Keratinocyte (primary cell): ENCODE data around the gene SOSTDC1. TPM values are rescaled to one million over a fixed set of nuclear protein-coding genes. Genes with fewer than 3 reads are reported as not detected.

Experiments used
- DNase-seq: peaks from one replicate; pipeline ENCODE4 v3.0.0-alpha.2; 2011; ENCODE audit warnings: low read depth, missing footprints, low spot score
- FAIRE-seq: peaks from 2 replicates; lab custom pipeline; 2011; peaks lifted over from hg19 to GRCh38; lab: Jason Lieb, UNC
- H2AFZ ChIP-seq: 2 replicates; pipeline ENCODE4 v1.6.0; 2012; ENCODE audit warnings: low read length, control low read depth, inconsistent platforms; ENCODE audit not compliant: control insufficient read depth
- H3K27ac ChIP-seq: 2 replicates; pipeline ENCODE4 v1.5.1; 2011; ENCODE audit warnings: low read length; ENCODE audit not compliant: control insufficient read depth, insufficient read depth
- H3K27me3 ChIP-seq: 3 replicates; pipeline ENCODE4 v1.6.0; 2011; ENCODE audit warnings: low read length; ENCODE audit not compliant: control insufficient read depth, insufficient read depth; ENCODE audit errors: extremely low read depth
- H3K36me3 ChIP-seq, 2 experiments: 2 replicates in 1 of 2; 3 replicates in 1 of 2; pipeline ENCODE4 v1.5.1; 2011; ENCODE audit warnings: low read length in 2 of 2, mild to moderate bottlenecking in 1 of 2; ENCODE audit not compliant: control insufficient read depth in 2 of 2, insufficient read depth in 2 of 2; ENCODE audit errors: extremely low read depth in 1 of 2
- H3K4me1 ChIP-seq: 3 replicates; pipeline ENCODE4 v1.5.1; 2011; ENCODE audit warnings: low read length; ENCODE audit not compliant: control insufficient read depth, insufficient read depth; ENCODE audit errors: extremely low read depth
- H3K4me2 ChIP-seq: 3 replicates; pipeline ENCODE4 v1.6.0; 2011; ENCODE audit warnings: low read depth, low read length; ENCODE audit not compliant: control insufficient read depth, insufficient read depth; ENCODE audit errors: extremely low read depth
- H3K4me3 ChIP-seq, 3 experiments: fragments of 200-600 bp in 1 of 3; sonication (generic) in 1 of 3; 2 replicates in 2 of 3; 3 replicates in 1 of 3; pipeline ENCODE4 v1.5.1; 2011 to 2016; ENCODE audit warnings: low read length in 3 of 3, mild to moderate bottlenecking in 3 of 3, control low read depth in 2 of 3, inconsistent platforms in 1 of 3, low read depth in 1 of 3, mixed read lengths in 1 of 3, mixed run types in 1 of 3, moderate library complexity in 1 of 3; ENCODE audit not compliant: control insufficient read depth in 2 of 3, insufficient read depth in 2 of 3; ENCODE audit errors: extremely low read depth in 1 of 3
- H3K79me2 ChIP-seq: 2 replicates; pipeline ENCODE4 v1.6.0; 2012; ENCODE audit warnings: low read length; ENCODE audit not compliant: control insufficient read depth, insufficient read depth
- H3K9ac ChIP-seq: 3 replicates; pipeline ENCODE4 v1.6.0; 2011; ENCODE audit warnings: low read length; ENCODE audit not compliant: control insufficient read depth, insufficient read depth; ENCODE audit errors: extremely low read depth
- H3K9me1 ChIP-seq: 3 replicates; pipeline ENCODE4 v1.6.0; 2011; ENCODE audit warnings: low read length; ENCODE audit not compliant: control insufficient read depth, insufficient read depth; ENCODE audit errors: extremely low read depth
- H3K9me3 ChIP-seq: 2 replicates; pipeline ENCODE4 v1.5.1; 2012; ENCODE audit warnings: low read depth, low read length; ENCODE audit not compliant: control insufficient read depth
- H4K20me1 ChIP-seq: 3 replicates; pipeline ENCODE4 v1.6.0; 2011; ENCODE audit warnings: low read length; ENCODE audit not compliant: control insufficient read depth, insufficient read depth; ENCODE audit errors: extremely low read depth
- EZH2 ChIP-seq: IDR thresholded peaks from one replicate; pipeline ENCODE4 v1.6.1; 2012; ENCODE audit warnings: inconsistent platforms, mild to moderate bottlenecking, low read length, moderate library complexity
- dilution Hi-C: fragments of 300-500 bp; cut with MboI; formaldehyde crosslinking; loops from one replicate; pipeline ENCODE4 v1.7.0; 2020; ENCODE audit warnings: low sequenced_read_pairs; ENCODE audit not compliant: extremely low pct_ligation_motif_present
- polyA plus RNA-seq, 5 experiments: library from polyadenylated mRNA; depleted of rRNA in 3 of 5; stranded (reverse) in 3 of 5; stranded (forward) in 1 of 5; unstranded in 1 of 5; fragments of >200 nt; gene quantifications; 1 replicate in 1 of 5; 2 replicates in 3 of 5; 3 replicates in 1 of 5; pipeline versions ENCODE4 v1.2.1 to v1.2.3, GENCODE V29; 2011 to 2012; ENCODE audit warnings: missing spikeins in 2 of 5, low read depth in 1 of 5, low replicate concordance in 1 of 5
- TF ChIP-seq, protein P1 (sequence below), 3 experiments: IDR thresholded peaks in 1 of 3; conservative IDR thresholded peaks in 1 of 3; optimal IDR thresholded peaks in 1 of 3; 2 replicates in 2 of 3; 3 replicates in 1 of 3; pipeline versions ENCODE3 to v1.5.1; 2011; ENCODE audit warnings: low read length in 3 of 3, mild to moderate bottlenecking in 3 of 3, moderate library complexity in 2 of 3, control low read depth in 1 of 3, inconsistent platforms in 1 of 3; ENCODE audit not compliant: insufficient read depth in 2 of 3; ENCODE audit errors: extremely low read depth in 1 of 3

The SOSTDC1 gene
- polyA plus RNA-seq, 1 donor (not counting 4 experiments of a cell fraction or from before 2014, with no cell fraction given) = 0.31 TPM

DNA sequence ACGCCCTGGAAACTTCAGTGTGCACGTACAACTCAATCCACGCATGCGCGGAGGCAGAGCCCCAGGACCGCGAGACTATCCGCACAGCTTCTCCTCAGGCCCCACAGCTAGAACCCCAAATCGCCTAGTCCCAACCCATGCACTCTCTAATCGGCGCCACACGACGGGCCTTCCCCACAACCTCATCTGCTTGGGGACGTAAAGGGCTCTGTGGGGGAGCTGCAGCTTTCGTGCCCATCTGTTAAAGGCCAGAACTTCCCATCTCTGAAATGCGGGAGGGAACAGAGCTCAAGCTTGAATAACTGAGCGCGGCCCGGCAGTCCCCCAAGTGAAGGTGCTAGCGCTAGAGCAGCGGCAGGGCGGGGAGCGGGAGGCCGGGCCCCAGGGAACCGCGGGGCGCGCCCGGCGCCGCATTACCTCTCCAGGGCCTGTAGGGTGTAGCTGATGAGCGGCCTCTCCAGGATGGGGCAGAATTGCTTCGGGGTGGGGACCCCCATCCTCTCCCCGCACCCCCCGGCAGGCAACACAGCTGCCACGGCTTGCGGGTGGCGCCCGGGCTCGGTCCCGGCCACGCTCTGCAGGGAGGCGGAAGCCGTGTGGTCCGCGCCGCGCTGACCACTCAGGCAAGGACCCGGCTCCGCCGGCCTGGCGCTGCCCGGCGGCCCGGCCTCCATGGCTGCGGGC, 44.7 kb downstream of the SOSTDC1 start:
- Histone ChIP-seq H3K4me1 (peaks cover 22% of the 10 kb centered on the region), H3K9ac (peak overlapping the region; percentile 86), H3K4me3 (peak overlapping the region; percentile 44 to 80 (median 65)), H3K27me3 (no peaks in the 10 kb centered on the region), H2AFZ (peak overlapping the region; percentile 97), H3K27ac (peak overlapping the region; percentile 86), H3K9me3 (no peaks in the 10 kb centered on the region), H3K4me2 (peak overlapping the region; percentile 97), H3K9me1 (no peaks in the 10 kb centered on the region), H4K20me1 (no peaks in the 10 kb centered on the region), H3K36me3 (no peaks in the 10 kb centered on the region), H3K79me2 (no peaks in the 10 kb centered on the region)
- FAIRE-seq (peak; percentile 83), DNase-seq (peak; percentile 48)
- no peak for TF ChIP-seq EZH2
- TF ChIP-seq, protein P1, sequence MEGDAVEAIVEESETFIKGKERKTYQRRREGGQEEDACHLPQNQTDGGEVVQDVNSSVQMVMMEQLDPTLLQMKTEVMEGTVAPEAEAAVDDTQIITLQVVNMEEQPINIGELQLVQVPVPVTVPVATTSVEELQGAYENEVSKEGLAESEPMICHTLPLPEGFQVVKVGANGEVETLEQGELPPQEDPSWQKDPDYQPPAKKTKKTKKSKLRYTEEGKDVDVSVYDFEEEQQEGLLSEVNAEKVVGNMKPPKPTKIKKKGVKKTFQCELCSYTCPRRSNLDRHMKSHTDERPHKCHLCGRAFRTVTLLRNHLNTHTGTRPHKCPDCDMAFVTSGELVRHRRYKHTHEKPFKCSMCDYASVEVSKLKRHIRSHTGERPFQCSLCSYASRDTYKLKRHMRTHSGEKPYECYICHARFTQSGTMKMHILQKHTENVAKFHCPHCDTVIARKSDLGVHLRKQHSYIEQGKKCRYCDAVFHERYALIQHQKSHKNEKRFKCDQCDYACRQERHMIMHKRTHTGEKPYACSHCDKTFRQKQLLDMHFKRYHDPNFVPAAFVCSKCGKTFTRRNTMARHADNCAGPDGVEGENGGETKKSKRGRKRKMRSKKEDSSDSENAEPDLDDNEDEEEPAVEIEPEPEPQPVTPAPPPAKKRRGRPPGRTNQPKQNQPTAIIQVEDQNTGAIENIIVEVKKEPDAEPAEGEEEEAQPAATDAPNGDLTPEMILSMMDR (optimal IDR thresholded peaks at IDR 0.05 in 1 of 3, IDR thresholded peaks at IDR 0.05 in 1 of 3, conservative IDR thresholded peaks at IDR 0.05 in 1 of 3; ENCODE audit: extremely low read depth in 1 of 3, insufficient read depth in 2 of 3, low read length in 3 of 3) = peak in 2 of 3 experiments; percentile 16 to 45
- dilution Hi-C loops = no loop called here

DNA sequence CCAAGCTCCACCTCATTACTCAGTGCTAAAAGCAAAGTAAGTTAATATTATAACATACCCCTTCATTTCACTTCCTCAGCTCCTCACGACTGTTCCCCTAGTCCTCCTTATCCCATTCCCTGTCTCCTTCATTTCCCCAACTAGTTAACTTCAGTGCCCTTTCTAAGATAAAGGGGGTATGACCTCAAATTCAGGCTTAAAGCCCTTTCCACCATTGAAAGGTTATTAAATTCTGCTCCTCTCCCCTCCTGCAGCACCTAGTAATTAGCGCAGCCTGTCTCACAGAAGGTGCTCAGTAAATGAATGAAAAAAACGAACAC, 45.2 kb downstream of the SOSTDC1 start:
- no peaks in the 10 kb centered on the region for H3K36me3 ChIP-seq
- H3K27ac ChIP-seq = peak overlapping the region; percentile 86
- dilution Hi-C loops = no loop called here
- peak overlapping the region; percentile 97 for H3K4me2 ChIP-seq
- peak overlapping the region; percentile 97 for H2AFZ ChIP-seq
- H4K20me1 ChIP-seq = no peaks in the 10 kb centered on the region
- DNase-seq = no peak
- H3K27me3 ChIP-seq = no peaks in the 10 kb centered on the region
- H3K9ac ChIP-seq = peak overlapping the region; percentile 86
- H3K79me2 ChIP-seq = no peaks in the 10 kb centered on the region
- no peaks in the 10 kb centered on the region for H3K9me3 ChIP-seq
- peaks cover 22% of the 10 kb centered on the region for H3K4me1 ChIP-seq
- peak overlapping the region; percentile 44 to 80 (median 65) for H3K4me3 ChIP-seq
- FAIRE-seq = no peak
- H3K9me1 ChIP-seq = no peaks in the 10 kb centered on the region
- TF ChIP-seq, protein P1 (optimal IDR thresholded peaks at IDR 0.05 in 1 of 3, IDR thresholded peaks at IDR 0.05 in 1 of 3, conservative IDR thresholded peaks at IDR 0.05 in 1 of 3; ENCODE audit: extremely low read depth in 1 of 3, insufficient read depth in 2 of 3, low read length in 3 of 3) = no peak
- no peak for TF ChIP-seq EZH2
